Measurements from ENCODE around the gene MKI67.
A peak's percentile ranks its signal among the peaks of the same experiment; 100 is the strongest.
"Not testable (repeated sequence)": the region's sequence is repeated elsewhere in the genome, so short reads cannot be mapped to it uniquely, and the experiment has no call there.

The MKI67 gene

GRCh38 chr10:128149267-128150014 lies 23.2 kb upstream of the MKI67 start:
- DNase-seq (ENCODE audit: low read depth in 2 of 2) = no peak

DNA sequence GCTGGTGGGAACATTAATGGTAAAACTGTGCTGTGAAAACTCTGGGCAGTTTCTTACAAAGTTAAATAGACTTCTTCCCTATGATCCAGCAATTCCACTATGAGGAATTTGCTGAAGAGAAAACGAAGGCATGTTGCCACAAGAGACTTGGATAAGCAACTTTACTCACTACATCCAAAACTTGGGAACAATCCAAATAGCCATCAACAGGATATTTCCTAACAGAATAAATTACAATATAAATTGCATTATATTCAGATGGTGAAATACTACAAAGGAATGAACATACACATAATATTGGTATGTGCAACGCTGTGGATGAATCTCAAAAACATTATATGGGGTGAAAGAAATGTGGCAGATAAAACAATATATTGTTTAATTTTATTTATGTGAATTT lies 21.4 kb upstream of the MKI67 start:
- peak; percentile 98 for DNase-seq (ENCODE audit: low read depth in 2 of 2)

DNA sequence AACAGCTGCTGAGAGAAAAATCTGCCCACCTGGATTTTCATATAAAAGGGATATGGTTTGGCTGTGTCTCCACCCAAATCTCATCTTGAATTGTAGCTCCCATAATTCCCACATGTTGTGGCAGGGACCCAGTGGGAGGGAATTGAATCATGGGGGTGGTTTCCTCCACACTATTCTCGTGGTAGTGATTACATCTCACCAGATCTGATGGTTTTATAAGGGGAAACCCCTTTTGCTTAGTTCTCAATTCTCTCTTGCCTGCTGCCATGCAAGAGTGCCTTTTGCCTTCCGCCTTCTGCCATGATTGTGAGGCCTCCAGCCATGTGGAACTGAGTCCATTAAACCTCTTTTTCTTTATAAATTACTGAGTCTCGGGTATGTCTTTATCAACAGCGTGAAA lies 20.8 kb upstream of the MKI67 start:
- DNase-seq (ENCODE audit: low read depth in 2 of 2) = no peak

GRCh38 chr10:128144547-128144946 lies 18.3 kb upstream of the MKI67 start:
- no peak for DNase-seq (ENCODE audit: low read depth in 2 of 2)

DNA sequence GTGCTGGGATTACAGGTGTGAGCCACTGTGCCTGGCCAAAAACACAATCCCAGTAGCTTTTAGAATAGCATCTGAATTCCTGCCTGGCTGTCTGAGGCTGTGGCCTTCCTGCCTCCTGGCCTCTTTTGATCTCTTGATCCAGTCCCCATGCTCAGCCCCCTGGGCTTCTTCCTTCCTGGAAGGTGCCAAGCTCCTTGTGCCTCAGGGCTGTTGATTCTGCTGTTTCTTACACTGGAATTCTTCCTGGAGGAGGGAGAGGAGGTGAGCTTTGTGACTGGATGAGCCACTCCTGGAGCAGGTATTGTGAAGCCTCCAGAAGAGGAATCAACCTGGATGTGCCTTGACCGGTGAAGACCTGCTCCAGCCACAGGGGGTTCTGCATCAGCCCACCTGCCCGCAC lies 17.3 kb upstream of the MKI67 start:
- DNase-seq (ENCODE audit: low read depth in 2 of 2) = no peak

DNA sequence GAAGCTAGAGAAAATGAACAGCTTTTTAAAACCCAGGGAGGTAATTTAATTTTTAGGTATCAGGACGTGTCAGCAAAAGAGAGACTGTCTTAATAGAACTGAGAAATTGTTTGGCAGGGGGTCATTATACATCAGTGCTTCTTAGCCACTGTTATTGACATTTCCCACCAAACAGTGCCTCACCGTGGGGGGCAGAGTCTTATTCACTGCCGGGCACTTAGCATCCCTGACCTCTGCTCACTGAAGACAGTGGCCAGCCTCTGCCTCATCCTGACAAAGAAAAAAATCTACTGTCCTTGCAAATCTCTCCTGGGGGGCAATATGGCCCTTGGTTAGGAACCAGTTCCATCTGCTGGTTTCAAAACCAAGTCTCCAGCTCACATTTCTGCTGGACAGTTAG lies 14.2 kb upstream of the MKI67 start:
- DNase-seq (ENCODE audit: low read depth in 2 of 2) = no peak

DNA sequence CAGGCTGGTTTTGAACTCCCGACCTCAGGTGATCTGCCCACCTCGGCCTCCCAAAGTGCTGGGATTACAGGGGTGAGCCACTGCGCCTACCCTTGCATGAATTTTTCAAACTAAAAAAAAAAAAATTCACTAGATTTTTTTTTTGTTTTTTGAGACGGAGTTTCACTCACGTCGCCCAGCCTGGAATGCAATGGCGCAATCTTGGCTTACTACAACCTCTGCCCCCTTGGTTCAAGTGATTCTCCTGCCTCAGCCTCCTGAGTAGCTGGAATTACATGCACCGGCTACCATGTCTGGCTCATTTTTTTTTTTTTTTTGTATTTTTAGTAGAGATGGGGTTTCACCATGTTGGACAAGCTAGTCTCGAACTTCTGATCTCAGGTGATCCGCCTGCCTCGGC lies 12.2 kb upstream of the MKI67 start:
- not testable (repeated sequence) for DNase-seq (ENCODE audit: low read depth in 2 of 2)

GRCh38 chr10:128137877-128138276 lies 11.7 kb upstream of the MKI67 start:
- DNase-seq (ENCODE audit: low read depth in 2 of 2) = no peak

DNA sequence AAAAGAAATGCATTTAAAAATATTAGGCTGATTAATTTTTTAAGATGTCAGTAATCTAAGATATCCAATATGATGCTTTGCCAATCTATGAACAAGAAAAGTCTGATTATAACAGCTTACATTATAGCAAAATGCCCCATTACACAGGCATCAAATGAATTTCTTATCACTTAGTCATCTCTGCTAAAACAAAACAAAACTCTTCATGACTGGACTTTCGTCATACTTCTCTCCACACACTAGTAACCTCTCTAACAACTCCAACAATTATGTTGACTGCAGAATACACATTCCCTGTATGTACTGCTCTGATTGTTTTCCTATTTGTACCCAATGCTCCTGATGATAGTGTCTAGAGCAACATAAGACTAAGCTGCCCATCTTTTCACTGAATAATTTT lies 3.8 kb upstream of the MKI67 start:
- peak in 1 of 2 experiments; percentile 23 for DNase-seq (ENCODE audit: low read depth in 2 of 2)

DNA sequence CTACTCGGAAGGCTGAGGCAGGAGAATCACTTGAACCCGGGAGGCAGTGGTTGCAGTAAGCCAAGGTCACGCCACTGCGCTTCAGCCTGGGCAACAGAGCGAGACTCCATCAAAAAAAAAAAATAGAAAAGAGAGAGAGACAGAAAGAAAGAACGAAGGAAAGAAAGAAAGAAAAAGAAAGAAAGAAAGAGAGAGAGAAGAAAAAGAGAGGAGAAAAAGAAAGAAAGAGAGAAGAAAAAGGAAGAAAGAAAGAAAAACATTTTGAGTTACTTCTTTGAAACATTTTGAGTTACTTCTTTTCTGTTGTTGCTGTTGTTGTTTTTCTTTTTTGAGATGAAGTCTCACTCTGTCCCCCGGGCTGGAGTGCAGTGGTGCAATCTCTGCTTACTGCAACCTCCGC lies 2.4 kb upstream of the MKI67 start:
- DNase-seq (ENCODE audit: low read depth in 2 of 2) = no peak

GRCh38 chr10:128125416-128125943 lies 743 bp downstream of the MKI67 start:
- no peak for DNase-seq (ENCODE audit: low read depth in 2 of 2)

DNA sequence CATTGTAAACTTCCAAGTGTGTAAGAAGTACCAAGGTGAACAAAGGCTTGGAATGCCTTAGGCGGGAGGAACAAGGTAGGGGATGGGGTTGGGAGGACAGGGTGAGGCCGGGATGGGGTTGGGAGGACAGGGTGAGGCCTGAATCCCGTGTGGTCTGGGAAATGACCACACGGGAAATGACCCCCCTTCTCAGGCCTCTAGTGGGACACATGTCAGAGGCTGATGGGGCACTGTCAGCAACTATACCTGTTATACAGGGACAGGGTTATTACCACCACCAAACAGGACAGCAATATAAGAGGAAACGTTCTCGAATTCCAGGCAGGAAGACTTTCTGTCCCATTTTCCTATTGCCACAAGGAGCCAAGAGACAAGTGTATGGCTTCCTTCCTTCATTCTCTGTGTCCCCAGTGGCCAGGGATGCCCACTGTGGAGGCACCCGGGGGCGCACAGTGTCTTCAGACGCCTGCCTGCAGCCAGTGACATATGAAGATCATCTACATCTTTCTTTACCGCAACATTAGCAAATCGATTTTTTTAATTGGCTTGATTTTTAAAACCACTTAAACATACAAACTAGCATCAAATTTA lies 1.3 kb downstream of the MKI67 start:
- DNase-seq (ENCODE audit: low read depth in 2 of 2) = no peak

DNA sequence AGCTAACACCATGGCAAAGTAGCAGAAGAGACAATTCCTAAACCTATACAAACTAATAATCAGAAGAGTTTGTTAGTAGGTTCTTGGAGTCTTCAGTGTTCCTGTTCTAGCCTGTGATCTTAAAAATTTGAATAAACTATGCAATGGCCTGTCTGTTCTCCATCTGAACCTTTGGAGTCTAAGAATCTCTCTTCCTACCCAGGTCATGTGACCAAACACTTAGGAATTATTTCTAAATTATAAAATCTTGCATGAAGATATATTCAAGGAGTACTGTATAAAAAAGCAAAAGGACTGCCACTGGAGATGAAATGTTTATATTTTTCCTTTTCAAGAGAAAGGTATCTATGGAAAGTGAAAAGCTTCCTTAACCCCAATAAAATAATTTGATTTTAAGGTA lies 2.4 kb downstream of the MKI67 start:
- no peak for DNase-seq (ENCODE audit: low read depth in 2 of 2)

GRCh38 chr10:128122931-128123330 lies 3.3 kb downstream of the MKI67 start:
- no peak for DNase-seq (ENCODE audit: low read depth in 2 of 2)

GRCh38 chr10:128121750-128122412 lies 4.3 kb downstream of the MKI67 start:
- DNase-seq (ENCODE audit: low read depth in 2 of 2) = no peak

DNA sequence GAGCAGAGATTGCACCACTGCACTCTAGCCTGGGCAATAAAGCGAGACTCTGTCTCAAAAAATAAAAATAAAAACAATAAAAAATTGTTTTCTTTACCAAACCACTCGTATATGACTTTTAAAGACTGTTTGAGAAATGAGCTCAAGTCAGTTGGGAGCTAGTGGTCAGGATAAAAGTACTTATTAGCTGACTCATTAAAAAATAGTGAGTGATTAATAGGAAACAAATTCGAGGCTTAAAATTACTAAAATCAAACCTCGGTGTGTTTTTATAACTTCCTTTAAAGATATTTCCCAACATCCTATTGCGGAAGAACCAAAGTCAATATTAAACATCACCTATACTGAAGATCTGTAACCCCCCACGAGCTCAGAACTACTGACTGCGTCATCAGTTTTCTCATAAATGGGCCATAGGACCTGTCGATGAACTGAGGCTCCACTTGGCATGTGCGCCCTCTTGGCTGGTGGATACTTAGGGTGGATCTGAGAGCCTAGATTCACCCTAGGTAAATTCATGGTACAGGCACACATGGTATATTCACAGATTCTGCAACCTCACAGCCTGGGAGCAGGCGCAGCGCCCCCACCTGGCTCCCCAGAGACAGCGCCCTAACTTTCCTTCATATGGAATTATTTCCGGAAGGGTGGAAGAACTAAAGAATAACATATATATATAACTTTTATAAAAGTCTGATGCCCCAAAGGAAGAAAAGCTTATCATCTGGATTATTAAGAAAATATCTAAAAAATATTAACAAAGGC lies 9.2 kb downstream of the MKI67 start:
- DNase-seq (ENCODE audit: low read depth in 2 of 2) = no peak

DNA sequence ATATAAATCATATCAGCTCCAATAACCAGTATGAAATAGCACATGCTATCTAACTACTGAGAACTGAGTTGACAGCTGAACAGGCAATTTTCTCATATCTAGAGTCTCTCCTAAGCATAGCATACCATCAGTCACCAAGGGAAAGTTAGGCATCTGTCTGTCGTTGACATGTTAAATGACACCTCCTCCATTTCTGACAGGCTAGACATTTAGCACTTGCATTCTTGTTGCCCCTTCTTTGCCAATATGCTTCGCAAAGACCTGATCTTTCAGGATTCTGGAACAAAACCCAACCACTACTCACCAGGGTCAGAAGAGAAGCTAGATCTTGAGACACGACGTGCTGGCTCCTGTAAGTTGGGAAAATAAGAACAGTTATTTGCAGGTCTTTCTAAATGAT lies 10.0 kb downstream of the MKI67 start:
- DNase-seq (ENCODE audit: low read depth in 2 of 2) = no peak

DNA sequence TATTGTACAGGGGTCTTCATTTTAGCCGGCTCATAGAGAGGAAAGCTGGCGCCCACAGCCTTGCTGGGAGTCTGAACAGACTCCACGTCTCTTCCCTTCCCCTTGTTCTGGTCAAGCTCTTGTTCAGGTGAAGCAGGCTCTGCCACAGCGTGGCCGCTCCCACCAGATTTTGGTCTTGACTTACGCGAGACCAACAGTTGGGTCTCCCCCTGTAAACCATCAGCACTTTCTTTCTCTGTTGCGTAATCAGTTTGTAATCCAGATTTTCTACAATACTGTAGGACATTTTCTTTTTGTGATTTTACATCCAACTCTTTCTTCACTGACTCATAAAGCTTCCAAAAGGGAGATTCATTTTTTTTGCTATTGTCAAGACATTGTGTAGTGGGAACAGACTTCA lies 10.9 kb downstream of the MKI67 start:
- DNase-seq (ENCODE audit: low read depth in 2 of 2) = no peak

DNA sequence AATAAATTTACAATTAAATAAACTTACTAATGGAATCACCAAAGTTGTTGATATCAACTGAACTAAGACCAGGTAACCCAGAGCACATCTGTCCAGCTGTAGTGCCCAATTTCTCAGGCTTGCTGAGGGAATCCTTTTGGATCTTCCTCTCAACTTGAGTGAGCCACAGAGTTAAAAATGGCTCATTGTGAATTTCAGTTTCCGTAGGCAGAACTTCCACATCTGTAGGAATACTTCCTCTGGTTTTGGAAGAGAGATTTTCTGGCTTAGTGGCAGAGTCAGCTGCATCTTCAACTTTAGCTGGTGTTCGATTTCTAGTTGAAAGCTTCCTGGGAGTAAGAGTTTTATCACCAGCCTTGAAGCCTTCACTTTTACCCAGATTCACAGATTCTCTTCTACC lies 11.3 kb downstream of the MKI67 start:
- no peak for DNase-seq (ENCODE audit: low read depth in 2 of 2)

GRCh38 chr10:128113026-128113425 lies 13.2 kb downstream of the MKI67 start:
- no peak for DNase-seq (ENCODE audit: low read depth in 2 of 2)

DNA sequence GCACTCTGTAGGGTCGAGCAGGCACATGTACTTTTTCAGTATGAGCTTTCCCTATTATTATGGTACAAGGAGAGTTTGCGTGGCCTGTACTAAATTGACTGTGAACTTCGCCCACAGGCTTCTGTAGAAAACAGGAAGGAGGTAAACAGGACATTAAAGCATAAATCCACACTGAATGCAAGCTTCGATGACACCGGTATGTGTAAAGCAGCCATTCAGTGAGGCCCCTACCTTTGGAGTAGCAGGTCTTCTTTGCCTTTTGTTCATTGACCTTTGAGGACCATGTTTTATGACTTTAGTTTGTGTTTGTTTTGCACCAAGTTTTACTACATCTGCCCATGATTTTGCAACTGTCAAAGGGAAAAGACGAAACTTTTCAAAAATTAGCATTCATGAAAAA lies 14.5 kb downstream of the MKI67 start:
- no peak for DNase-seq (ENCODE audit: low read depth in 2 of 2)

GRCh38 chr10:128110339-128110738 lies 15.9 kb downstream of the MKI67 start:
- no peak for DNase-seq (ENCODE audit: low read depth in 2 of 2)

Data from fibroblast of skin of left quadriceps (primary cell).